Heart left ventricle (tissue), 13 donors: ENCODE measurements around the gene CACNG6.

ENCODE experiments used
- CTCF ChIP-seq, 12 donors: fragments of 200-600 bp; sonication (generic) in 4 of 12; IDR thresholded peaks; one replicate each; pipeline versions ENCODE4 v1.5.0 to v1.8.0; 2018 to 2022; ENCODE audit warnings: antibody characterized with exemption in 12 of 12, mild to moderate bottlenecking in 5 of 12
- POLR2A ChIP-seq, 2 donors: fragments of 450-650 bp; IDR thresholded peaks; one replicate each; pipeline ENCODE4 v1.6.1; 2017; ENCODE audit warnings: antibody characterized with exemption in 2 of 2, mild to moderate bottlenecking in 2 of 2, moderate library complexity in 2 of 2
- donor health status: ischemic (EF 13 %, LVEDD 7.1; RV severe dilation, severe dysfunction).
- donor health status: DM: no; HTN: yes; CAD: no.
- donor health status: DM: no; HTN: no; CAD: no.
- donor health status: ischemic (EF 25% LVEDD 6.9; RV normal size, moderate dysfunction).
- donor health status: ischemic (EF 25% LVEDD 5.7; RV mildly dilated, moderate dysfunction).
- donor health status: ischemic (EF 35%, LVEDD 5.7; RV mildly dilated, moderate dysfunction).
- donor health status: nonischemic (EF 11% LVEDD 7.7; RV severe dilation, severe dysfunction).
- donor health status: DM: yes; HTN: yes; CAD: no.
- donor health status: PGD.
- donor health status: ischemic (EF 29% LVEDD 5.4; RV normal size, mild dysfunction).
- donor health status: nonischemic (EF 23%, LVEDD 6.1; RV moderate dilation, normal function).

GRCh38 chr19:53971673-53972072 is 19.8 kb upstream of the CACNG6 start:
- no peak for TF ChIP-seq CTCF (IDR thresholded peaks at IDR 0.05)
- TF ChIP-seq POLR2A (IDR thresholded peaks at IDR 0.05), result no peak
